Measurements from ENCODE around the gene PGBD5.

PGBD5 gene

GRCh38 chr1:230348386-230349019 is 77.6 kb downstream of the PGBD5 start:
- Histone ChIP-seq H3K27me3 (peaks cover 4% of the 10 kb centered on the region), H3K4me3 (ENCODE audit: low read depth in 1 of 2, low read length in 1 of 2) (no peak overlapping the region), H3K36me3 (no peaks in the 10 kb centered on the region), H3K4me1 (ENCODE audit: control insufficient read depth in 1 of 2, insufficient read depth in 1 of 2, low read depth in 1 of 2, low read length in 1 of 2) (no peaks in the 10 kb centered on the region), H3K9me3 (no peaks in the 10 kb centered on the region), H3K27ac (no peak overlapping the region)
- TF ChIP-seq CTCF (IDR thresholded peaks at IDR 0.05) = no peak

- H3K4me1 ChIP-seq (ENCODE audit: control insufficient read depth in 1 of 2, insufficient read depth in 1 of 2, low read depth in 1 of 2, low read length in 1 of 2) = no peaks in the 10 kb centered on the region
- TF ChIP-seq CTCF (IDR thresholded peaks at IDR 0.05) = no peak
- H3K4me3 ChIP-seq (ENCODE audit: low read depth in 1 of 2, low read length in 1 of 2) = no peak overlapping the region
- H3K27me3 ChIP-seq = peaks cover 4% of the 10 kb centered on the region
- no peak overlapping the region for H3K27ac ChIP-seq
- no peaks in the 10 kb centered on the region for H3K36me3 ChIP-seq
- no peaks in the 10 kb centered on the region for H3K9me3 ChIP-seq
These were observed 78.2 kb downstream of the PGBD5 start for GRCh38 chr1:230347896-230348295.

GRCh38 chr1:230345139-230345885 is 80.8 kb downstream of the PGBD5 start:
- Histone ChIP-seq H3K27ac (no peak overlapping the region), H3K4me1 (ENCODE audit: control insufficient read depth in 1 of 2, insufficient read depth in 1 of 2, low read depth in 1 of 2, low read length in 1 of 2) (no peaks in the 10 kb centered on the region), H3K9me3 (no peaks in the 10 kb centered on the region), H3K4me3 (ENCODE audit: low read depth in 1 of 2, low read length in 1 of 2) (no peak overlapping the region), H3K36me3 (no peaks in the 10 kb centered on the region), H3K27me3 (peaks cover 17% of the 10 kb centered on the region)
- TF ChIP-seq CTCF (IDR thresholded peaks at IDR 0.05) = no peak

DNA sequence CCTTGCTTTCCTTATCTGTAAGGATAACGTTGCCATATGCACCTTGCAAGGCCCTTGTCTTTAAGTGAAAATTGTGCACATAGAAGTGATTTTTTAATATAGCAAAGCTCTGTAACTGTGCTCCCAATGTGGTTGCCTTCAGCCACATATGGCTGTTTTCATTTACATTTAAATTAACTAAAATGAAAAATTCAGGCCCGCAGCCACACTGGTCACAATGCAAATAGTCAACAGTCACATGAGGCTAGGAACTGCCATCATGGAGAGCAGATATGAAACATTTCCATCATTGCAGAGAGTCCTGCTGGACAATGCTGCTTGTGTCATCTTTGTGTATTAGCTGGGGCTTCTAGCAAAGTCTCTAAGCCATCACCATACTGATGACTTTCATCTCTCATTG is 83.4 kb downstream of the PGBD5 start:
- Histone ChIP-seq H3K27ac (no peak overlapping the region), H3K4me3 (ENCODE audit: low read depth in 1 of 2, low read length in 1 of 2) (no peak overlapping the region), H3K27me3 (peaks cover 24% of the 10 kb centered on the region), H3K36me3 (no peaks in the 10 kb centered on the region), H3K9me3 (no peaks in the 10 kb centered on the region), H3K4me1 (ENCODE audit: control insufficient read depth in 1 of 2, insufficient read depth in 1 of 2, low read depth in 1 of 2, low read length in 1 of 2) (no peaks in the 10 kb centered on the region)
- no peak for TF ChIP-seq CTCF (IDR thresholded peaks at IDR 0.05)

GRCh38 chr1:230342019-230342418 is 84.1 kb downstream of the PGBD5 start:
- Histone ChIP-seq H3K9me3 (no peaks in the 10 kb centered on the region), H3K4me3 (ENCODE audit: low read depth in 1 of 2, low read length in 1 of 2) (no peak overlapping the region), H3K4me1 (ENCODE audit: control insufficient read depth in 1 of 2, insufficient read depth in 1 of 2, low read depth in 1 of 2, low read length in 1 of 2) (no peaks in the 10 kb centered on the region), H3K36me3 (no peaks in the 10 kb centered on the region), H3K27ac (no peak overlapping the region), H3K27me3 (peaks cover 24% of the 10 kb centered on the region)
- TF ChIP-seq CTCF (IDR thresholded peaks at IDR 0.05) = no peak

Data from neutrophil (primary cell).